Endodermal cell (in vitro differentiated cells): ENCODE measurements around the gene RUNX2. TPM values are rescaled to one million over a fixed set of nuclear protein-coding genes. Genes with fewer than 3 reads are reported as not detected.

Source experiments
- DNase-seq: peaks from one replicate; pipeline ENCODE4 v3.0.0-alpha.2; 2017
- H3K27ac ChIP-seq: 2 replicates; pipeline ENCODE4 v1.5.1; 2013; ENCODE audit warnings: mild to moderate bottlenecking, low read depth, low read length, moderate library complexity
- H3K27me3 ChIP-seq: 2 replicates; pipeline ENCODE4 v1.6.1; 2013; ENCODE audit warnings: mild to moderate bottlenecking, low read length, moderate library complexity; ENCODE audit not compliant: insufficient read depth, control insufficient read depth, poor library complexity, severe bottlenecking
- H3K36me3 ChIP-seq: 2 replicates; pipeline ENCODE4 v1.7.0; 2013; ENCODE audit warnings: mild to moderate bottlenecking, low read length, moderate library complexity; ENCODE audit not compliant: control insufficient read depth, insufficient read depth
- H3K4me1 ChIP-seq: one replicate; pipeline ENCODE4 v1.7.0; 2013; ENCODE audit warnings: low read length; ENCODE audit not compliant: control insufficient read depth, insufficient read depth
- H3K4me3 ChIP-seq: 2 replicates; pipeline ENCODE4 v1.5.1; 2013; ENCODE audit warnings: mild to moderate bottlenecking, low read length, moderate library complexity
- H3K9ac ChIP-seq: 2 replicates; pipeline ENCODE4 v1.6.1; 2013; ENCODE audit warnings: mild to moderate bottlenecking, low read length, moderate library complexity; ENCODE audit not compliant: poor library complexity, severe bottlenecking; ENCODE audit errors: extremely low read depth
- H3K9me3 ChIP-seq: 2 replicates; pipeline ENCODE4 v1.6.1; 2013; ENCODE audit warnings: mild to moderate bottlenecking, low read length, moderate library complexity; ENCODE audit not compliant: control insufficient read depth
- H3K27ac Mint-ChIP-seq: 2 replicates; pipeline ENCODE4 v1.8.0; 2020; ENCODE audit warnings: mixed read lengths
- H3K27me3 Mint-ChIP-seq: 2 replicates; pipeline ENCODE4 v1.8.0; 2021; ENCODE audit warnings: mild to moderate bottlenecking, mixed read lengths; ENCODE audit not compliant: insufficient read depth
- H3K36me3 Mint-ChIP-seq: 2 replicates; pipeline ENCODE4 v1.8.0; 2020; ENCODE audit warnings: low read depth, mixed read lengths
- H3K4me1 Mint-ChIP-seq: 2 replicates; pipeline ENCODE4 v1.8.0; 2020; ENCODE audit warnings: mixed read lengths
- H3K4me3 Mint-ChIP-seq: 2 replicates; pipeline ENCODE4 v1.8.0; 2020; ENCODE audit warnings: mild to moderate bottlenecking, moderate library complexity, mixed read lengths
- H3K9me3 Mint-ChIP-seq: 2 replicates; pipeline ENCODE4 v1.8.0; 2020; ENCODE audit warnings: mild to moderate bottlenecking, mixed read lengths
- CTCF ChIP-seq: fragments of 200-600 bp; sonication (generic); conservative IDR thresholded peaks from 2 replicates; pipeline ENCODE4 v1.5.0; 2021; ENCODE audit warnings: antibody characterized with exemption, mild to moderate bottlenecking
- WGBS, 2 experiments: methylation state at CpG; one replicate each; pipeline versions ENCODE4 v1.1.5 to v1.1.7; 2013; ENCODE audit warnings: missing lambda C conversion rate in 2 of 2, mixed read lengths in 1 of 2; ENCODE audit not compliant: insufficient coverage in 1 of 2, insufficient read length in 1 of 2; 5-methylcytosine and 5-hydroxymethylcytosine counted together
- total RNA-seq, 2 donors: library from RNA; stranded (reverse); fragmentation: NEBNext Ultra II Directional in 1 of 2; extraction: Animal tissue kit (Norgen Biotek cat#: 25700) in 1 of 2; gene quantifications; 2 replicates in 1 of 2; 3 replicates in 1 of 2; pipeline ENCODE4 v1.2.1, GENCODE V29; 2021

The RUNX2 gene
- total RNA-seq, 2 donors from 2014 or later, result 0.18 to 0.26 TPM

GRCh38 chr6:45469663-45470062 lies 141.5 kb downstream of the RUNX2 start:
- H3K9me3 Mint-ChIP-seq, result no peaks in the 10 kb centered on the region
- TF ChIP-seq CTCF, result no peak
- H3K4me1 Mint-ChIP-seq, result no peaks in the 10 kb centered on the region
- no peak overlapping the region for H3K4me3 Mint-ChIP-seq
- DNase-seq, result no peak
- H3K36me3 ChIP-seq, result no peaks in the 10 kb centered on the region
- no peak overlapping the region for H3K9ac ChIP-seq
- H3K27me3 Mint-ChIP-seq, result no peaks in the 10 kb centered on the region
- no peaks in the 10 kb centered on the region for H3K9me3 ChIP-seq
- H3K27ac ChIP-seq, result no peak overlapping the region
- WGBS, 2 experiments, result 93 to 100% methylated on average over 3 to 4 of the region's 4 CpGs
- H3K4me1 ChIP-seq, result no peaks in the 10 kb centered on the region
- no peaks in the 10 kb centered on the region for H3K36me3 Mint-ChIP-seq
- no peak overlapping the region for H3K4me3 ChIP-seq
- H3K27me3 ChIP-seq, result no peaks in the 10 kb centered on the region
- H3K27ac Mint-ChIP-seq, result no peak overlapping the region

- H3K4me1 Mint-ChIP-seq, result no peaks in the 10 kb centered on the region
- H3K4me3 ChIP-seq, result no peak overlapping the region
- no peaks in the 10 kb centered on the region for H3K9me3 ChIP-seq
- no peaks in the 10 kb centered on the region for H3K9me3 Mint-ChIP-seq
- H3K27ac ChIP-seq, result no peak overlapping the region
- no peaks in the 10 kb centered on the region for H3K36me3 ChIP-seq
- H3K9ac ChIP-seq, result no peak overlapping the region
- no peaks in the 10 kb centered on the region for H3K36me3 Mint-ChIP-seq
- DNase-seq, result no peak
- no peak for TF ChIP-seq CTCF
- H3K27me3 ChIP-seq, result no peaks in the 10 kb centered on the region
- no peaks in the 10 kb centered on the region for H3K27me3 Mint-ChIP-seq
- WGBS, 2 experiments, result 91 to 92% methylated on average over 2 to 4 of the region's 4 CpGs
- no peak overlapping the region for H3K27ac Mint-ChIP-seq
- no peaks in the 10 kb centered on the region for H3K4me1 ChIP-seq
- H3K4me3 Mint-ChIP-seq, result no peak overlapping the region
Measured at GRCh38 chr6:45470131-45470738, 142.1 kb downstream of the RUNX2 start.

GRCh38 chr6:45472382-45472781 lies 144.3 kb downstream of the RUNX2 start:
- Histone ChIP-seq H3K9ac (no peak overlapping the region), H3K27ac (no peak overlapping the region), H3K36me3 (no peaks in the 10 kb centered on the region), H3K27me3 (no peaks in the 10 kb centered on the region), H3K4me3 (no peak overlapping the region), H3K4me1 (no peaks in the 10 kb centered on the region), H3K9me3 (no peaks in the 10 kb centered on the region)
- H3K9me3 Mint-ChIP-seq, result no peaks in the 10 kb centered on the region
- no peak overlapping the region for H3K27ac Mint-ChIP-seq
- H3K4me1 Mint-ChIP-seq, result no peaks in the 10 kb centered on the region
- no peak overlapping the region for H3K4me3 Mint-ChIP-seq
- TF ChIP-seq CTCF, result no peak
- WGBS, 2 experiments, result 85 to 90% methylated on average over 4 to 7 of the region's 7 CpGs
- no peak for DNase-seq
- peaks cover 2% of the 10 kb centered on the region for H3K27me3 Mint-ChIP-seq
- H3K36me3 Mint-ChIP-seq, result no peaks in the 10 kb centered on the region
